ENCODE measurements around the gene ARSA. TPM values are rescaled to one million over a fixed set of nuclear protein-coding genes. Genes with fewer than 3 reads are reported as not detected.

ARSA gene
- total RNA-seq, 2 donors from 2014 or later: 30.7 to 38.9 TPM

DNA sequence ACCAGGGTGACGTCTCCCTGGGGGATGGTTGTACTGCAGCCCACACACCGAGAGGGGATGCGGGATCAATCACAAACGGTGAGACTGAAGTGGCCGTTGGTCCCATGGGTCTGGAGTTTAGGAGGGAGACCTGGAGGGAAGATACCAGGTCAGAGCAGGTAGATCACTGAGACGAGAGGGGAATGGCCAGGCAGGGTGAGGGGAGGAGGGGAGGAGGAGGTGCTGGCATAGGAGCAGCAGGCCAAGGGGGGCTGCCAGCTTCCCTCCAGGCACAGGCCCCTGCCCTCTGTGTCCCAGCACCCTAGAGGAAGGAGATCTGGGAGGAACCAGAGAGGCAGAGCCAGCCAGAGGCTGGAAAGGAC is 20.3 kb downstream of the ARSA start:
- Histone ChIP-seq H3K9me3 (no peaks in the 10 kb centered on the region), H3K4me1 (peaks cover 0 to 6% of the 10 kb centered on the region in 2 donors), H3K27ac (no peak overlapping the region), H3K36me3 (no peaks in the 10 kb centered on the region), H3K4me3 (no peak overlapping the region), H3K27me3 (peaks cover 4 to 8% of the 10 kb centered on the region in 2 donors)
- TF ChIP-seq, protein P1, sequence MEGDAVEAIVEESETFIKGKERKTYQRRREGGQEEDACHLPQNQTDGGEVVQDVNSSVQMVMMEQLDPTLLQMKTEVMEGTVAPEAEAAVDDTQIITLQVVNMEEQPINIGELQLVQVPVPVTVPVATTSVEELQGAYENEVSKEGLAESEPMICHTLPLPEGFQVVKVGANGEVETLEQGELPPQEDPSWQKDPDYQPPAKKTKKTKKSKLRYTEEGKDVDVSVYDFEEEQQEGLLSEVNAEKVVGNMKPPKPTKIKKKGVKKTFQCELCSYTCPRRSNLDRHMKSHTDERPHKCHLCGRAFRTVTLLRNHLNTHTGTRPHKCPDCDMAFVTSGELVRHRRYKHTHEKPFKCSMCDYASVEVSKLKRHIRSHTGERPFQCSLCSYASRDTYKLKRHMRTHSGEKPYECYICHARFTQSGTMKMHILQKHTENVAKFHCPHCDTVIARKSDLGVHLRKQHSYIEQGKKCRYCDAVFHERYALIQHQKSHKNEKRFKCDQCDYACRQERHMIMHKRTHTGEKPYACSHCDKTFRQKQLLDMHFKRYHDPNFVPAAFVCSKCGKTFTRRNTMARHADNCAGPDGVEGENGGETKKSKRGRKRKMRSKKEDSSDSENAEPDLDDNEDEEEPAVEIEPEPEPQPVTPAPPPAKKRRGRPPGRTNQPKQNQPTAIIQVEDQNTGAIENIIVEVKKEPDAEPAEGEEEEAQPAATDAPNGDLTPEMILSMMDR (IDR thresholded peaks at IDR 0.05): no peak
- no peak for DNase-seq (ENCODE audit: low spot score)

DNA sequence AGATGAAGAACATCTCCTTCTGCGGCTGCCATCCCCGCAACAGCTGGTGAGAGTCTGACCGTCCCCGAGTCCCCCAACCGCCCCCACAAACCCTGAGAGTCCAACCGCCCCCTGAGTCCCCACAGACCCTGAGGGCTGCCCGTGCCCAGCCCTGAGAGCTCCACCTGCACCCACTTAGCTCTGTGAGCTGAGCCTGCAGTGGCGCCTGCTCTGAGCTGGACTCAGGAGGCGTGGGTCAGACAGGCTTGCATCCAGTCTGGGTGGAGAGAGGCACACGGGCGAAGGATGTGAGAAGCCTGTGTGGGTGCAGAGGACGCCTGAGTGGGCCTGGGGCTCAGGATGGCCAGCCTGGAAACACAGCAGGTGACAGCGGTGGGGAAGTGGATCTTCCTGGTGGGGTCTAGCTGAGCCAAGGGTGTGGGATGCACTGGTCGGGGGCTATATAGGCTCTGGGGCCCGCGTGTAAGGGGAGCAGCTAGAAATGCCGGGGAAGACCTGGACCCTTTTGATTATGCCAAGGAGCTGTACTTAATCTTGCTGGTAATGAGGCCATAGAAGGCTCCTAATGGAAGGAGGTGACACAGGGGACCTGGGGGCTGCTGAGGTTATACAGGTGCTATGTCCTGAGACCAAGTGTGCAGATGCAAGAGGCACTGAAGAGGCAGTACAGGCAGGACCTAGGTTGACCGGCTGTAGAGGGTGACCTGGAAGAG is 20.9 kb downstream of the ARSA start:
- Histone ChIP-seq H3K4me1 (peaks cover 0 to 6% of the 10 kb centered on the region in 2 donors), H3K9me3 (no peaks in the 10 kb centered on the region), H3K27ac (no peak overlapping the region), H3K36me3 (no peaks in the 10 kb centered on the region), H3K27me3 (peaks cover 4 to 8% of the 10 kb centered on the region in 2 donors), H3K4me3 (no peak overlapping the region)
- TF ChIP-seq, protein P1 (IDR thresholded peaks at IDR 0.05): no peak
- no peak for DNase-seq (ENCODE audit: low spot score)

DNA sequence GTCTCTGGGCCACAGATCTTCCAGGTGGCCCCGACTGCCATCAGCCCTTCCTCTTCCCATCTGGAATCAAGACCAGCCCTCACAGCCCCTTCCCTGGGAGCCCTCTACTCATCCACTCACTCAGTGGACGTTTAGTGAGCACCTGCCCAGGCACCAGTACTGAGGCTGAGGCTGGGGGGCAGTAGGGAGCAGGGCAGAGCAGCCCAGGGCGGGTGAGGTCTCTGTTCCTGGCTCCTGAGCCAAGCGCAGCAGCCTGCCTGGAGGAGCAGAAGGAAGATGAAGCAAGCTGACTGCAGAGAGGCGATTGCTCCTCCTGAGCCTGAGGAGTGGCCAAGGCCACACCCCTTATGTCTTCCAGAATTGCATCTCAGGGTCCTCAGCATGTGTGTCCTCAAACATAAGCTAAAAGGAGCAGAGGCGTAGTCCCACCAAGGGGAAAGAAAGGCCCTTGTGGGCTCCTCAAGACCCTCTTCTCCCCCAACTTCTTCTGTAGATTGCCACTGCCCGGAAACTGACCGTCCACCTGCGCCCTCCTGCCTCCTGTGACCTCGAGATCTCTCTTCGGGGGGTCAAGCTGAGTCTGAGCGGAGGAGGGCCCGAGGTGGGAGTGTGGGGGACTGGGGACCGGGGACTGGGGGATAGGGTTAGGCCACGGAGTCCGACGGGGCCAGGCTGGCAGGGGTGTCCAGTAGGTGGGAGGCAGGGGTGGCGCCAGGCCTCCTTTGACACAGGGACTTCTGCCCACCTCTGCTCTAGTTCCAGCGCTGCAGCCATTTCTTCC is 21.6 kb downstream of the ARSA start:
- Histone ChIP-seq H3K9me3 (no peaks in the 10 kb centered on the region), H3K4me3 (no peak overlapping the region), H3K27ac (no peak overlapping the region), H3K36me3 (no peaks in the 10 kb centered on the region), H3K27me3 (peaks cover 4 to 8% of the 10 kb centered on the region in 2 donors), H3K4me1 (peaks cover 0 to 6% of the 10 kb centered on the region in 2 donors)
- DNase-seq (ENCODE audit: low spot score): no peak
- TF ChIP-seq, protein P1 (IDR thresholded peaks at IDR 0.05): no peak

DNA sequence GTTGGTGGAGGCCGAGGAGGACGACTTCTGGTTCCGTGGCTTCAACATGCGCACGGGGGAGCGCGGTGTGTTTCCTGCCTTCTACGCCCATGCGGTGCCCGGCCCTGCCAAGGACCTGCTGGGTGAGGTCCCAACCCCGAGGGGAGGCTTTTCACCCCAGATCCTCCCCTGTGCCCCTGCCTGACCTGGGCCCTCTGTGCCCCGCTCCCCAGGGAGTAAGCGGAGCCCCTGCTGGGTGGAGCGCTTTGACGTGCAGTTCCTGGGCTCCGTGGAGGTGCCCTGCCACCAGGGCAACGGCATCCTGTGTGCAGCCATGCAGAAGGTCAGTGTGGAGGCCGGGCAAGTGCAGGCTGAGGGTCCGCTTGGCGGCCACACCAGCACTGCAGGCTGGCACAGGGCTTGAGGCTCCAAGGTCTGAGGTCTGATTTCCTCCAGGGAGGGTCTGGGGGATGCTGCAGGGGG is 22.3 kb downstream of the ARSA start:
- TF ChIP-seq, protein P1 (IDR thresholded peaks at IDR 0.05): no peak
- Histone ChIP-seq H3K36me3 (no peaks in the 10 kb centered on the region), H3K9me3 (no peaks in the 10 kb centered on the region), H3K4me1 (peaks cover 0 to 11% of the 10 kb centered on the region in 2 donors), H3K27ac (no peak overlapping the region), H3K27me3 (peaks cover 4 to 8% of the 10 kb centered on the region in 2 donors), H3K4me3 (no peak overlapping the region)
- no peak for DNase-seq (ENCODE audit: low spot score)

DNA sequence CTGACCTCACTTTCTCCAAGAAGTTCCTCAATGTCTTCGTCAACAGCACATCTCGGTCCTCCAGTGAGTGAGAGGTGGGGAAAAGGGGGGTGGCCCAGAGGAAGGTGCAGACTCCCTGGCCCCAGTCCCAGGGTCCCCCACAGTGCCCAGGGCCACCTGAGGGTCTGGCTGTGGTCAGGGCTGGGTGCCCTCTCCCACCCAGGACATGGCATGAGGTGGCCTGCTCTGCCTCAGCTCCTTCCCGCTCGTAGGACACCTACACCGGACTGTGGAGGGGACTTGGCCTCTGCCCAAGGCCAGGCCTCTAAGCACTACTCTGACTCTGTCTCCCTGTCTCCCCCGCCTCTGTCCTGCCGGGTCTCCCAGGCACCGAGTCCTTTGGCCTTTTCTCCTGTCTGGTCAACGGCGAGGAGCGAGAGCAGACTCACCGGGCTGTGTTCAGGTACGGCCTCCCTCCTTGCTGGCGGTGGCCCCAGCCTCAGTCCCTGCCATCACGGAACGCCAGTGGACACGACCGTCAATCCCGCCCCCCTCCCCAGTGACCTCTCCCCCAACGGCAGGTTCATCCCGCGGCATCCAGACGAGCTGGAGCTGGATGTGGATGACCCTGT is 22.8 kb downstream of the ARSA start:
- DNase-seq (ENCODE audit: low spot score): no peak
- Histone ChIP-seq H3K36me3 (no peaks in the 10 kb centered on the region), H3K9me3 (no peaks in the 10 kb centered on the region), H3K4me1 (peaks cover 0 to 13% of the 10 kb centered on the region in 2 donors), H3K27ac (no peak overlapping the region), H3K4me3 (no peak overlapping the region), H3K27me3 (peaks cover 4 to 8% of the 10 kb centered on the region in 2 donors)
- TF ChIP-seq, protein P1 (IDR thresholded peaks at IDR 0.05): no peak

Measured in right atrium auricular region (tissue), 2 donors.